GM18499 (cell line): ENCODE results near the gene COG5.

Experiments
- ATAC-seq: cut with Tn5 transposase; IDR thresholded peaks from one replicate; pipeline ENCODE4 v1.9.1; 2021; ENCODE audit warnings: moderate number of reproducible peaks; ENCODE audit not compliant: insufficient read depth, unreplicated experiment

Gene COG5

GRCh38 chr7:107526672-107527071 is 37.0 kb downstream of the COG5 start:
- ATAC-seq, result no peak

- ATAC-seq, result no peak
These were observed 56.9 kb downstream of the COG5 start for GRCh38 chr7:107506674-107507339.

DNA sequence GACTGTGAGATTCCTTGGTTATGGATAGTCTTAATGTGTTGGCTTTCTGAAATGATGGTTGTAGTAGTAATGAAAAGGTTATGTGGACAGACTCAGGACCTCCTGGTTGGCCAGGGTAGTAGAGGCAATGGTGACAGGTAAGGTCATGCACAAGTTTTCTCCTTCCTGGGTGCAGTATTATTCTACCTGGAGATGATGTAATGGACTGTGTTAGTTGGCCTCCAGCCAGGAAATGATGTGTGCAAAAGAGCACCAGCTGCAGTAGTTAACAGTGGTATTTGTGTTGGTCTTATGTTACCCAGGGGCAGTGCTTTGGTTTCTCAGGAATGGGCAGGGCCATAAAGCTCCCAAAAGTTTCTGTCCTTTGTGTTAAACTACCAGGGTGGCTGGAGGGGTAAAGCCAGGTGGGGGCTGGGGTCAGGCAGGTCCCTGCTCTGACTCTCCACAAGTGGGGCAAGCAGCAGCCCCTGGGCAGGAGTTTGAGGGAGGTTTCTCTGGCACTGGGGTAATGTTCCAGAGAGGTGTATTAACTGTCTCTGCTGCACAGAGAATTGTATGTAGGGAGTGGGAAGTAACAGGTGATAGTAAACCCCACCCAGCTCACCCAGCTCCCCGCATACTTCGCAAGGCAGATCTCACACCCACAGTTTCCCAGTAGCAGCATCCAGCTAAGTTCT is 57.6 kb downstream of the COG5 start:
- ATAC-seq, result no peak

DNA sequence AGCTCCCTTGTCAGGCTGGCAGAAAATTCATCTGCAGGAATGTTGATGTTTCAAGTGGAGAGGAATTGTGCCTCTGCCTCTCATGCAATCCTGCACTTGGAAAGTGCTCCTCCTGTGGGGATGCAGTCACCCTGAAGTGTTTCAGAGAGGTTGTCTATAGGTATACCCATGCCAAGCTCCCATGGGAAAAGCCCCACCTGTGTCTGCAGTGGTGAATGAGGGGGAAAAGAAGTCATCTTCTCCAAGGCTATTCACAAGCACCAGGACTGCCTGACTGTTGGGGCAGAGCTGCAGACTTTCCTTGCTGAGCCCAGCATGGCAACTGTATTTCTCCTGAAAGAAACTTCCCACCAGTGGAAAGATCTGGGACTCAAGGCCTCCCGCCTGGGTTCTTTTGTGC is 58.4 kb downstream of the COG5 start:
- no peak for ATAC-seq

DNA sequence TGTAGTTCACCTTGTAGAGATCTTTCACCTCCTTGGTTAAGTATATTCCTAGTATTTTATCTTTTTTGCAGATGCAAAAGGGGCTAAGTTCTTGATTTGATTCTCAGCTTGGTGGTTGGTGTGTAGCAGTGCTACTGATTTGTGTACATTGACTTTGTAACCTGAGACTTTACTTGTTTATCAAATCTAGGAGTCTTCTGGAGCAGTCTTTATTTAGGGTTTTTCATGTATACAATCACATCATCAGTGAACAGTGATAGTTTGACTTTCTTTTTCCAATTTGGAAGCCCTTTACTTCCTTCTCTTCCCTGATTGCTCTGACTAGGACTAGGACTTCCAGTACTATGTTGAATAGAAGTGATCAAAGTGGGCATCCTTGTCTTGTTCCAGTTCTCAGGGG is 60.0 kb downstream of the COG5 start:
- ATAC-seq, result no peak

DNA sequence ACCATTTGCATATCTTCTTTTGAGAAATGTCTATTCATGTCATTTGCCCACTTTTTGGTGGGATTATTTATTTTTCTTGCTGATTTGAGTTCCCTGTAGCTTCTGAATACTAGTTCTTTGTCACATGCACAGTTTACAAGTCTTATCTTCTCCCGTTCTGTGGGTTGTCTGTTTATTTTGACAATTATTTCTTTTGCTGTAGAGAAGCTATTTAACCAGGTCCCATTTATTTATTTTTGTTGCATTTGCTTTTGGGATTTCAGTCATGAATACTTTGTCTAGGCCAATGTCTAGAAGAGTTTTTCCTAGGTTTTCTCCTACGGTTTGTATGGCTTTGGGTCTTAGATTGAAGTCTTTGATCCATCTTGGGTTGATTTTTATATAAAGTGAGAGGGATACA is 60.9 kb downstream of the COG5 start:
- ATAC-seq, result no peak

DNA sequence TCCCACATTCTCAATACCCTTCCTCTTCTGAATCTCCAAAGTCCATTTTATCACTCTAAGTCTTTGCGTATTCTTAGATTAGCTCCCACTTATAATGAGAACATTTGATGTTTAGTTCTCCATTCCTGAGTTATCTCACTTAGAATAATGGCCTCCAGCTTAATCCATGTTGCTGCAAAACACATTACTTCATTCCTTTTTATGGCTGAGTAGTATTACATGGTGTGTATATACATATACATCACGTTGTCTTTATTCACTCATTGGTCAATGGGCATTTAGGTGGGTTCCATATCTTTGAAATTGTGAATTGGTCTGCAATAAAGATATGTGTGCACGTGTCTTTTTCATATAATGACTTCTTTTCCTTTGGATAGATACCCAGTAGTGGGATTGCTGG is 61.6 kb downstream of the COG5 start:
- no peak for ATAC-seq

GRCh38 chr7:107501593-107501992 is 62.1 kb downstream of the COG5 start:
- ATAC-seq, result no peak

DNA sequence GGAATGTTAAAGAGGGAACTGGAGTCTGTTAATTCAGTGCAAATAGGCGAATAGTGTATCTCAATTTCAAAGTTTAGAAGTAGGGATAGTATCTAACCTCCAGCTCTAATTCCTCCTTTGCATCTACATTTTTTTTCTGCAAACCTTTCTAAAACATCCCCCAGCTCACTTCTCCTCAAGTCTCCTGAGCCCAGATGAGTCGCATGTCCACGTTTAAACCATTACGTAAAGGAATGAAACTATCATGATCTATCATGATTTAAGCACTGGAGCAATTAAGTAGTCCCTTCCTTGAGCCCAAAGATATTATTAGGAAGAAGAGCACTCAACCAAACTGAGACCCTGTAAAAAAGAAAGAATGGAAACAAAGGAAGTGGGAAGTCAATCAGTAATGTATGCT is 64.0 kb downstream of the COG5 start:
- ATAC-seq, result no peak

- ATAC-seq, result no peak
These were observed 68.2 kb downstream of the COG5 start for GRCh38 chr7:107495516-107495915.

- no peak for ATAC-seq
These were observed 68.8 kb downstream of the COG5 start for GRCh38 chr7:107494884-107495283.

- no peak for ATAC-seq
These were observed 69.4 kb downstream of the COG5 start for GRCh38 chr7:107494315-107494751.

DNA sequence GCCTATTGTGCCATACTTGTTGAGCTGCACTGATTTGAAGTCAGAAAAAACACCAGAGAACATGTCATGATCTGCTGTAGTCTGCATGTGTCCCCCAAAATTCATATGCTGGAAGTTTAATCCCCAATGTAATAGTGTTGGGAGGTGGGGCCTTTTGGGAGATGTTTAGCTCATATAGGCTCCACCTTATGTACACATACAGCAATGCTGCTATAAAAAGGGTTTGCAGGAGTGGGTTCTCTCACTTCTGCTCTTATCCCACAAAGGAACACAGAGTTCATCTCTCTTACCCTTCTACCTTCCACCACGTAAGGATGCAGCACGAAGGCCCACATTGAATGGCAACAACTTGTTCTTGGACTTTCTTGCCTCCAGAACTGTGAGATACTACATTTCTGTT is 70.8 kb downstream of the COG5 start:
- ATAC-seq, result no peak

- no peak for ATAC-seq
These were observed 77.7 kb downstream of the COG5 start for GRCh38 chr7:107486041-107486440.

GRCh38 chr7:107482571-107482970 is 81.1 kb downstream of the COG5 start:
- no peak for ATAC-seq

DNA sequence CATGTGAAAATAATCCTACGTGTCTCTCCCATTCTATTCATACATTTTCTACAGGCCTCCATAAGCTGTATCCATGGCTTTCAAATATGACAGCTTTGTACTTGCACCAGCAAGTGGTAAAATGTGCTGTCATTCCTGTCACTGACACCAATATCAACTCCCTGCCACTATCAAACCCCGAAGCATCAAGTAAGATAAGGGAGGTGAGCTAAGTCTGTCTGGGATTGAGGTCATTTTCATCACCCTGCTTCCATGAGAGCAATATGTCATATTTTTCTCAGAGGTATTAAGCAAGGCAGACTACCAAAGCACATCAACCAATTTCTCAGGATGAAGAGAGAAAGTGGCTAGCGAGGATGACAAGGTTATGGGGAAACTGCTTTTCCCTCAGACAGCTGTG is 82.8 kb downstream of the COG5 start:
- ATAC-seq, result no peak

GRCh38 chr7:107479303-107479702 is 84.4 kb downstream of the COG5 start:
- no peak for ATAC-seq

DNA sequence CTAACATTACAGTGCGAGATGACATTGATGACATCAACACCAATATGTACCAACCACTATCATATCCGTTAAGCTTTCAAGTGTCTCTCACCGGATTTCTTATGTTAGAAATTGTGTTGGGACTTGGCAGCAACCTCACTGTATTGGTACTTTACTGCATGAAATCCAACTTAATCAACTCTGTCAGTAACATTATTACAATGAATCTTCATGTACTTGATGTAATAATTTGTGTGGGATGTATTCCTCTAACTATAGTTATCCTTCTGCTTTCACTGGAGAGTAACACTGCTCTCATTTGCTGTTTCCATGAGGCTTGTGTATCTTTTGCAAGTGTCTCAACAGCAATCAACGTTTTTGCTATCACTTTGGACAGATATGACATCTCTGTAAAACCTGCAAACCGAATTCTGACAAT is 89.6 kb downstream of the COG5 start:
- no peak for ATAC-seq

GRCh38 chr7:107472116-107472515 is 91.6 kb downstream of the COG5 start:
- ATAC-seq, result no peak

DNA sequence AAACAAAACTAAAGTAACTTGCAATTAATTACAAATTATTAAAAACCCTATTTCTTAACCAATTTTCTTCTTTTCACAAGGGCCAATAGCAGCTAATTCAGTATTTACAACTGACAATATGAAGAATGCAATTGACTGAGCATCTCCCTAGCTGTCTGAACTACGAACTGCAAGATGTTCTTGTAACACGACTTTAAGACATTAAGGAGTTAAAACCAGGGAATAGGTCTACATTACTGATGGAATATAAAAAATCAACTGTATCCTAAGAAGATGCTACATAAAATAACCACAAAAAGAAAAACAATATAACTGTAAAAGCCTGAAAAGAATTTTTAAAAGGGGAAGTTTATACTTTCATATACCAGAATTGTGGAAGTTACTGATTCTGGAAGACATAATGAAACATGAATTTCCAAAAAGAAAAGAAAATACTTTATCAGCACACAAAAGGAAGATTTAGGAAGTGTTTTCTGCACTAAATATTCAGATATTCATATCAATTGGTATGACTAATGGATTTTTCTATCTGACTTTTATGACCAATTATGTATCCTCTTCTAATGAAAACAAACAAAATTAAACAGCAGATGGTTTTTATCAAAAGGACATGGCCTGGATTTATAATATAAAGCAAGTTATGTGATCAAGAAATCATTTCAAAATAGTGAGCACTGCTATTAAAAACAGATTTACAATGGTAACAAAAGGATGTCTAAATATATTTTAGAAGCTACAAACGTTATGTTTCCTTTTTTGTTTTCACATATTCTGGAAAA is 92.2 kb downstream of the COG5 start:
- ATAC-seq, result no peak

DNA sequence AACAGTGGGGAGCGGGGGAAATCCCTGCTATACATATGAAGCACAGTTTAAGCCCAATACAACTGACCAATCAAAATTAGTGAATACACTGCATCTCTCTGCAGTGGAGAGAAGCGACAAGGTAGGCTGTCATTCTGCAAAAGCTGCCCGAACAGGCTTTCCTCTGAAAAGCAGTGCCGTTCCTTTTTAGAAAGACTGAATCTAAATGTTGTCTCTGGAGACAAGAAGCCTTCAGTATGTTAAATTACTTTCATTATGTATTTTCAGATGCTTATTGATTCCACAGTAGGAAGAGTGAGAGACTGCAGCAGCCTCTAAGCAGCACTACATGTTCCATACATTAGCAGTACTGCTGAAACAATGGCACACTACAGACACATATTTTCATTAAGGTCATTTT is 93.8 kb downstream of the COG5 start, which contains the start of gene GPR22:
Gene GPR22, plus strand, starts transcription at position 129 of the 400 bp plus-strand sequence. CDS start 4,004 bp downstream, outside the sequence.
- ATAC-seq, result no peak
